HPDE6-E6E7 (cell line): Measurements from ENCODE around the gene AGAP1.

Experiments
- DNase-seq: peaks from one replicate; pipeline ENCODE4 v3.0.0; 2011; ENCODE audit warnings: missing footprints; ENCODE audit errors: extremely low spot score

Gene AGAP1

GRCh38 chr2:235868645-235869044 is 374.8 kb downstream of the AGAP1 start:
- no peak for DNase-seq

- DNase-seq, result no peak
Observed at GRCh38 chr2:235870515-235870914, 376.7 kb downstream of the AGAP1 start.

DNA sequence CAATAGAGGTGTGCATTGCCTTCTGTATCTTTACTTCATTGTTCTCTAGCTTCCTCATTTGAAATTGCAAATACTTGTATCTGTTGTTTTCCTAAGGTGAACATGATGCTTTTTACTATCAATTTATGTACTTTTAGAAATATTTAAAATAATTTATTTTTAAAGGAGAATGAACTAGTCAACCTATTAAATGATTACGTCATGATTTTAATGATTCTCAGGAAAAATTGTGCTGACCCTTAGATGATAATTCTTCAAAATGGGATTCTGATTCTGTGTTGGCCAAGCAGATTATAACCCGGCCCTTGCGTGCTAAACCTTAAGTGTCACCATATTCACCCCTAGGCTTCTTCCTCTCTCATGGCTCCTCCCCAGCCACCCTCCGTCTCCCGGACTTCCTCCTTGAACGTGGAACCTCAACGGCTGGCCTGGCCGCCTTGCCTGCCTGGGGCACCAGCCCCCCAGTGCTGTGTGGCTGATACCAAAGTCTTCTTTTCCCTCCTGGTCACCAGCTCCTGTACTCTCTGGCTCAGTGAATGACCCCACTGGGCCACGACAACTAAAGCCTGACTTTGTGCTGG is 382.3 kb downstream of the AGAP1 start:
- no peak for DNase-seq

GRCh38 chr2:235877275-235877802 is 383.5 kb downstream of the AGAP1 start:
- DNase-seq, result no peak

DNA sequence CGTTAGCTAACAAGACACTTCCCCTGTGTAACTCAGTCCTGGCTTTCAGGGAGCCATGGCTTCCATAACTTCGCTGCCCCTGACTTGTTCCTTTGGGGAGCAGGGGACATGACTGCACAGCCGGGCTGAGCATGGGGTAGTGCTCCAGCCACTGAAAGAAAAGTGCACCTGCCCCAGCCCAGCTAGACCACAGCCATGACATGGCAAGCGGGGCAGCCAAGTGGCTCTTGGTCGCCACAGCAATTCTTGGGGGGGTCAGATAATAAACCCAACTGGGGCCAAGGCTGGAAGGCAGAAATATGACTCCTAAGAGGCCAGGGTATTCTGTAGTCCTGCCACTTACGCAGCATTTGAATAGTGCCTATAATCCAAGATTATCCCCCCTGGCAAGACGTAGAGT is 385.3 kb downstream of the AGAP1 start:
- DNase-seq, result no peak

DNA sequence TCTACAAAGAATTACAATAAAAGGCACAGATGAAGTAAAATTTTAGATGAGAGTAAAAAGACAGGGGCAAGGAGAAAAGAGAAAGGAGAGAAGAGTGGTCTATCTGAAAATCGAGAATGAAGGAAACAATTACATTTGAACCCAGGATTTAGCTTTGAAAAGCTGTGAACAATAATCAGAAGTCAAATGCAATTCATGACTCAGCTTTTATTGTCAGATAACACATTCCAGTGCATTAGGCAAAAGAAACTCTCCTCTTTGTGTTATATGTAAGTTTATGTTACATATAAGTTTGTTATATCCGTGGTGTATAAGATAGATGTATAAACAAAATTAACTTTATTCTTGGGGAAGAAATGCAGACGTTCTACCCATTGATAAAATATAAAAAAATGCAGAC is 389.8 kb downstream of the AGAP1 start:
- no peak for DNase-seq

DNA sequence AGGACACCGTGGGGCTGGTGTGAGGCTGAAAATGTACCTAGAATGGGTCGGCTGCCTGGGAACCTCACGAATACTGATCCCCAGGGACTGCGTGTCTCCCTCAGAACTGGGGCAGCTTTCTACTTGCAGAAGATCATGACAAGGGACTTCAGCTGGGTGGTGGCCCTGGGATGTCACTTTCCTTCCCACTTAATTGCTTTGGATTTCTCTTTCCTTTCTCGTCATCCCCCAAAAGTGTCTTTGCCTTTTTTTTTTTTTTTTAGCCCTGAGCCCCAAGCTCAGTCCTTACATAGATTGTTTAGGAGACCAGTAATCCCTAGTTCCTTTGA is 395.4 kb downstream of the AGAP1 start:
- DNase-seq, result no peak

- DNase-seq, result no peak
Observed at GRCh38 chr2:235893129-235893698, 399.4 kb downstream of the AGAP1 start.

DNA sequence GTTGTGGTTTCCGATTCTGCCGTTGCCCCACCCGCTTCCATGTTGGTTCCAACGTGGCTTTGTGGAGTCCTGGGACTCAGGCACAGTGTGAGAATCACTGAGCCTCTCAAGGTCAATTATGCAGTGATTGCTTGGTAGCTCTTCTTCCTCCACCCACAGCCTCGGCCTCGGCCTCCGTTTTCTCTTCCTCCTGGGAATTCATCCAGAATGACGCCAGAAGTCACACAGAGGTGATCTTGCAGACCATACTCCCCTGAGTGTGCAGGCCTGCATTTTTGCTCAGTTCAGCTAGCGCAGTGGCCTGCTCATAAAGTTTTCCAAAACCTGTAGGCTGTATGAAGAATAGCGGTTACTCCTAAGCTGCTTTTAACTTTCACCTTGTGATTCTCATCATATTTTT is 401.0 kb downstream of the AGAP1 start:
- DNase-seq, result no peak

- no peak for DNase-seq
Observed at GRCh38 chr2:235896061-235896460, 402.2 kb downstream of the AGAP1 start.

DNA sequence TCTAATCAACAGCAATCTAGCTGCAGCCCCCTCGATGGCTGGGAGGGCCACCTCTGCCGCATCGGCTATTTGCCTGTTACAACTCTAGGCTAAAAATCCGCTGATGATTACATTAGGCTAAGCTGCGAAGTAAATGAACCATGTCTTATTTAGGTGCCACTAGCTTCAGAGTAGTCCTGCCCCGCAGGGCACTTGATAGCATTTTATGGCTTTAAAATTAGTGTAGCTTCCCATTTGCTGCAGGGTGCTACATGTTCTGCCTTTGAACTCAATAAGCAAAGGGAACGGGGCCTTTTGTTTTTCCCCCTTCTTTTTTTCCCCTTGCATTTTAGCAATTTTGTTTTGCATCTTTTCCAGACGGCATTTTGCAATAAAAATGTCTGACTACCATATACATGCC is 404.1 kb downstream of the AGAP1 start:
- DNase-seq, result no peak

GRCh38 chr2:235898766-235899165 is 404.9 kb downstream of the AGAP1 start:
- no peak for DNase-seq

GRCh38 chr2:235900631-235901030 is 406.8 kb downstream of the AGAP1 start:
- no peak for DNase-seq

DNA sequence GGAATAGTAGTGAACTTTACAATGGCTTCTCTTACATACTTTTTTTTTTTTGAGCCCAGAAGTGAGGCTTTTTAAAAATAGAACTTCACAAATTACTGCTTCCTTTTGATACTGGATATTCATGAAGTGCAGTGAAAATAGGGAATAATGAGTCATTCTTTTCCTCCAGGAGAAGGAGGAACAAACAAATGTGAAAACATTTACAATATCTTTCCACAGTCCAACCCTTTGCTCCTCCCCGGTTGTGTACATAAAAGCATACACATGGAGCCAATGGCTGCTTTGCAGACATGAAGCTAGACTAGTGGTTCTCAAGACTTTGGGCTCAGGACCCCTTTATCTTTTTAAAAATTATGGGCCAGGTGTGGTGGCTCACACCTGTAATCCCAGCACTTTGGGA is 407.4 kb downstream of the AGAP1 start:
- DNase-seq, result no peak

DNA sequence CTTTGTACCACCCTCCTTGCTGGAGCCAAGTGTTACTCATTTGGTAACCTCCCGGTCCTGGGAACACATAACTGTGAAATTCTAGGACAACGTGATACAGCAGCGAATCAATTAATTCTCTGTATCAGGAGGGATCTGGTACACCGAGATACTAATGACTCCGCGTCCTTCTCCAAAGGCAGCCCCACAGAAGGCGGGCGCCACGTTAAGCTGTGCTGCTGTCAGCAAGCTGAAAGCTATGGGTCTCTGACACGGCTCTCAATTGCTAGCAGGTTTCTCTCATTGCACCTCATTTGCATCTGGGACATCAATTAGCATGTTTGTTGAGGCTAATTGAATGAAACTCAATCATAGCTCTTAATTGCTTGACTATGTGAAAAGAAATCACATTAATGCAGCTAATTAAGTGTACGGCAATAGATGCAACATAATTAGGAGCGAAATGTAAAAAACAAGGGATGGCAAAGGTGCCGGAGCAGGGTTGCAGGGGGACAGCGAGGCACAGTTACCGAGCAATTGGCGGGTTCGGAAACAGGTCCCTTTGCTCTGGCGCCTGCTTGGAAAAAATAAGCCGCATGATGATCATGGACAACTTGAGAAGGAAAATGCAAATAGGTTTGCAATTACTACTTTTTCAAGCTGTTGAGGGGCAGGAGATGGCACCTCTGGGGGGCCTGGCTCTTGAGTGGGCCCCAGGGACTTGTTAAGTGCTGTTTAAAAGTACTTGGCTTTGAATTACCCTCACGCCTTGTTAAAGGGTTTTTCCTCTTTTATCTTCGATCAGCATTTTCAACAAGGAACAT is 410.1 kb downstream of the AGAP1 start:
- no peak for DNase-seq

- no peak for DNase-seq
Observed at GRCh38 chr2:235904585-235904931, 410.7 kb downstream of the AGAP1 start.

DNA sequence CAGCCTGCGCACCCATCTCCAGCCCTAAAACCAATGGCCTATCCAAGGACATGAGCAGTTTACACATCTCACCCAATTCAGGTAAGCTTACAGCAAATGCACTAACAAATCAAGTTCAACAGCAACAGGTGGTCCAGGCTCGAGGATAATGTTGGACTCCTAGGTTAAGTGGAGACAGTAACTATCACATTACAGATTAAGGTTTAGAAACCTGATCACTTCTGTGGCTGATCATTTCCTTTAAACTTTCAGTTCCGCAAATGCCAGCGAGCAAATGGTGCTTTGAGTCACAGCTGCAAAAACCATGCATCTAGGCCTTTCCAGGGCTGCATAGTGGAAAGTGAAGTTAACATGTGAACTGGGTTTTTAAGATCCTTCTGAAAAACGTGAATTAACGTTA is 415.0 kb downstream of the AGAP1 start:
- DNase-seq, result no peak

DNA sequence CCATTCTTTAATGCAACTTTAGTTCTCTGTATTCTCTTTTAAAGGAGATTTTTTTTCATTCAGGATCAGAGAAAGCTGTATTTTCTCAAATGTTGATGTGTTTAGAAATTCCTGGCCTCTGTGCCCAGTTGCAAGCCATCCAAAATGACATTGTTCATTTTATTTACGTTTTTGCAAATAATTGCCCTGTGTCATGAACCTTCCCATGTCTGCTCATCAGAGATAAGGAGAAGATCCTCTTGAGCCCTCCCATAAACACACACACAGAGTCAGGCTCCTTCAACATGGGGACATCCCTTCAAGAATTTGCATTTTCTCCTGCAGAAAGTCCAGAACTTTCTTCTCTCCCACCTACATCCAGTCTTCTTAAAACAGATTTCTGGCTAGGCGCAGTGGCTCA is 415.5 kb downstream of the AGAP1 start:
- DNase-seq, result no peak

DNA sequence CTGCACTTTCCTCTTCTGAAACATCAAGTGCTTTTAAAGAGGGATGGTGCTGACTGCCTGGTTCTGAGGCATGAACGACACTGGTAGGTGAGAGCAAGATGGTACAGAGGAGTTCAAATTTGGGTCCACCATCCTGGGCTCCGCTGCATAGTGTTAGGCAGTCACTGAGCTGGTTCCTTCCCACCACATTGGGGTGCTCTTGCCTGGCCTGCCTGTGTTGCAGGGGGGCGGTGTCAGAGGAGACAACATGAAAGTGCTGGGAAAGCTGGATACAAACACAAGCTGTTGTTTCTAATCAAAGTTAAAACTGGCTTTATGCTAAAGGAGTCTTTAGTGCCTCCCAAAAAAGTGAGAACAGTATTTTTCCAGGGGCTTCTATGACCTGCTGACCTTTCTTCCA is 416.2 kb downstream of the AGAP1 start:
- DNase-seq, result no peak

- no peak for DNase-seq
Observed at GRCh38 chr2:235911125-235911524, 417.3 kb downstream of the AGAP1 start.

GRCh38 chr2:235911633-235912233 is 417.9 kb downstream of the AGAP1 start:
- DNase-seq, result no peak

DNA sequence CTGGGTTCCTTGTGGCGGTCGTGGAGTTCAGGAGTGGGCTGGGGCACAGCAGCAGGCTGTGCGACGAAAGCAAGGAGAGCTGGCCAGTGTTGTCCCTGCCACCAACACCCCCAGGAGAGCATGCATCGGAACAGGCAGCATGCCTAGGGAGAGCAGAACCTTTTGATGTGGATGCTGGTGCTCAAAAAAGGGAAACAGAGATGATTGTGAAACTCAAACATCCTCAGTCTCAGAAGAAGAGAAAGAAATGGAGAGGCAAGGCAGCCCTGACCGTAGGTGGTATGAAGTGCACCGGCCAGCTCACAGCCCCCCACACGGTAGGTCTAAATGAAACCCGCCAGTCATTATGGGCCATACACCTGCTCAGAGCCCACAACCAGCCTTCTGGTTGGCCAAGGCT is 420.9 kb downstream of the AGAP1 start:
- DNase-seq, result no peak

GRCh38 chr2:235917506-235917905 is 423.7 kb downstream of the AGAP1 start:
- DNase-seq, result no peak
